ENCODE measurements around the gene GOSR2. TPM values are rescaled to one million over a fixed set of nuclear protein-coding genes. Genes with fewer than 3 reads are reported as not detected.

Gene GOSR2
- total and polyA plus RNA-seq, 2 of the 4 experiments (the other 2 are of a cell fraction): 63.4 to 75.6 TPM

GRCh38 chr17:46943501-46944393 lies 20.8 kb downstream of the GOSR2 start:
- H4K20me1 ChIP-seq (ENCODE audit: insufficient read depth, low read length): peaks cover 25% of the 10 kb centered on the region
- no peak overlapping the region for H3K27ac ChIP-seq (ENCODE audit: insufficient read depth, low read length)
- POLR2A ChIA-PET (ENCODE audit: unreplicated experiment): no interaction called here
- CTCF ChIA-PET: interaction anchor here (0.6 kb wide), 2 partner anchors 54 to 234 kb away, joined by 3 read pairs; no protein-coding TSS in a partner anchor
- no peak overlapping the region for H2BK15ac ChIP-seq (ENCODE audit: low read depth, low read length)
- H3K56ac ChIP-seq (ENCODE audit: extremely low read depth, insufficient read depth, low read length): no peak overlapping the region
- no peak overlapping the region for H3K9ac ChIP-seq (ENCODE audit: low read depth, low read length)
- 0 out of 2 replicates have a peak overlapping the region, but pooled peaks have one; percentile 32 for H3K14ac ChIP-seq (replicated peaks; ENCODE audit: low read depth, low read length)
- H3K23ac ChIP-seq (ENCODE audit: low read depth, low read length): no peak overlapping the region
- no peak overlapping the region for H2BK20ac ChIP-seq (ENCODE audit: low read depth, low read length)
- H3K18ac ChIP-seq (ENCODE audit: low read depth, low read length): no peak overlapping the region
- peak overlapping the region in 1 of 2 experiments; percentile 14; a peak in 1 of 4 replicates for H4K8ac ChIP-seq (ENCODE audit: low read depth in 2 of 2, low read length in 2 of 2)
- peak overlapping the region; percentile 60 for H2AK9ac ChIP-seq (replicated peaks; ENCODE audit: low read depth, low read length, poor library complexity)
- peaks cover 16% of the 10 kb centered on the region for H3K36me3 ChIP-seq (ENCODE audit: control insufficient read depth, insufficient read depth, low read length)
- dilution Hi-C loops (cut with HindIII; ENCODE audit: low sequenced_read_pairs, unreplicated experiment): no loop called here
- no peak overlapping the region for H3K4me2 ChIP-seq (ENCODE audit: low read depth, low read length)
- H3K27me3 ChIP-seq (ENCODE audit: control insufficient read depth, insufficient read depth, low read length): no peaks in the 10 kb centered on the region
- WGBS, 2 experiments (ENCODE audit: extremely low coverage in 2 of 2, insufficient read length in 1 of 2): 28% methylated on average over 12 of the region's 21 CpGs; no CpG with 5 or more reads in 1 of the 2 experiments
- peak; percentile 36 for DNase-seq
- H3K79me1 ChIP-seq (ENCODE audit: low read depth in 1 of 2, low read length in 2 of 2): 0 out of 4 replicates have a peak, but pooled peaks cover 0 to 5% of the 10 kb centered on the region in 2 experiments
- H2BK120ac ChIP-seq (ENCODE audit: low read depth, low read length): no peak overlapping the region
- H2AFZ ChIP-seq (replicated peaks; ENCODE audit: low read length, poor library complexity): peak overlapping the region; percentile 65
- H3K9me3 ChIP-seq (ENCODE audit: control insufficient read depth, insufficient read depth, low read length): no peaks in the 10 kb centered on the region
- TF ChIP-seq RFX5 (IDR thresholded peaks at IDR 0.05; ENCODE audit: low read depth, low read length) (no peak), SMC3 (IDR thresholded peaks at IDR 0.05; ENCODE audit: low read depth, low read length) (no peak), RAD21 (IDR thresholded peaks at IDR 0.05; ENCODE audit: low read length) (no peak), BHLHE40 (IDR thresholded peaks at IDR 0.05; ENCODE audit: low read depth, low read length) (no peak), NFE2L2 (IDR thresholded peaks at IDR 0.05; ENCODE audit: low read depth, low read length) (no peak), FOS (IDR thresholded peaks at IDR 0.05; ENCODE audit: low read depth, low read length) (no peak), POLR2A (IDR thresholded peaks at IDR 0.05; ENCODE audit: low read depth, low read length) (no peak), MAZ (IDR thresholded peaks at IDR 0.05; ENCODE audit: borderline replicate concordance, low read depth, low read length) (no peak; the same call in 1 of the 2 replicates), CHD1 (IDR thresholded peaks at IDR 0.05; ENCODE audit: low read depth, low read length) (no peak), CEBPB (IDR thresholded peaks at IDR 0.05; ENCODE audit: low read depth, low read length) (no peak), MXI1 (IDR thresholded peaks at IDR 0.05; ENCODE audit: borderline replicate concordance, low read depth, low read length) (no peak)
- TF ChIP-seq, protein P1, sequence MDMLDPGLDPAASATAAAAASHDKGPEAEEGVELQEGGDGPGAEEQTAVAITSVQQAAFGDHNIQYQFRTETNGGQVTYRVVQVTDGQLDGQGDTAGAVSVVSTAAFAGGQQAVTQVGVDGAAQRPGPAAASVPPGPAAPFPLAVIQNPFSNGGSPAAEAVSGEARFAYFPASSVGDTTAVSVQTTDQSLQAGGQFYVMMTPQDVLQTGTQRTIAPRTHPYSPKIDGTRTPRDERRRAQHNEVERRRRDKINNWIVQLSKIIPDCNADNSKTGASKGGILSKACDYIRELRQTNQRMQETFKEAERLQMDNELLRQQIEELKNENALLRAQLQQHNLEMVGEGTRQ (IDR thresholded peaks at IDR 0.05; ENCODE audit: low read depth, low read length): no peak
- peaks cover 3% of the 10 kb centered on the region; the same call in 1 of the 2 replicates for H3K9me1 ChIP-seq (ENCODE audit: insufficient read depth, low read length)
- peaks cover 10% of the 10 kb centered on the region for H3K4me1 ChIP-seq (ENCODE audit: control insufficient read depth, insufficient read depth, low read length)
- no peak overlapping the region for H4K91ac ChIP-seq (ENCODE audit: insufficient read depth, low read depth, low read length)
- in situ Hi-C loops (cut with MboI; ENCODE audit: low sequenced_read_pairs): loop anchor here (5.0 kb wide), 1 partner anchor 106 kb away; no protein-coding TSS in a partner anchor
- H2BK5ac ChIP-seq (ENCODE audit: low read depth, low read length, poor library complexity, severe bottlenecking): peak overlapping the region; percentile 6
- H3K4ac ChIP-seq (ENCODE audit: low read depth, low read length): peak overlapping the region; percentile 2
- ATAC-seq (ENCODE audit: low read depth): peak; percentile 10
- intact Hi-C loops (cut with micrococcal nuclease): loop anchor here (5.0 kb wide), 1 partner anchor 179 kb away; no protein-coding TSS in a partner anchor
- 0 out of 2 replicates have a peak overlapping the region, but pooled peaks have one; percentile 15 for H2AK5ac ChIP-seq (ENCODE audit: low read depth, low read length)
- no TSS peak for BruUV-seq (replicated peaks)
- H4K5ac ChIP-seq (ENCODE audit: low read depth, low read length): no peak overlapping the region
- no peak overlapping the region for H3K4me3 ChIP-seq (ENCODE audit: insufficient read depth, low read depth, low read length)
